ENCODE measurements around the gene EPS8L3. TPM values are rescaled to one million over a fixed set of nuclear protein-coding genes. Genes with fewer than 3 reads are reported as not detected.

Gene EPS8L3
- total and polyA plus RNA-seq, 8 donors = 0.21 to 0.99 (median 0.52) TPM; not detected in 2

DNA sequence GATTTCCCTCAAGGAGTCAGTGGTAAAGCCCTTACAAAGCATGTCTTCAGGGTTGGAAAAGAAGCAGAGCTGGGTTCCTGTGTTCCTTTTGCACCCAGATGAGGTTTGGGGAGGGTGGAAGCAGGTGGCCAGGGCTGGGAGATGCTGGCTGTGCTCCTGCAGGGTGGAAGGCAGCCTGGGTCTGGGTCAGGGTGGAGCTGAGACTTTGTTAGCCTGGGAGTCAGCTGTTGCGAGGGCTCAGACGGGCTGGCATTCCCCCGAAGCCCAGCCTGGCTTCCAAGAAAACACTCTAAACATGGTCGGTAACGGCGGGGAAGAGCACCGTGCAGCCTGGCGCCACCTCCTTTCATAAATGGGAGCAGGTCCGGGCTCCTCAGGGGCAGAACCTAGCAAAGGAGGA lies 43.7 kb upstream of the EPS8L3 start:
- intact Hi-C loops (cut with DNase I) = no loop called here
- H3K4me1 ChIP-seq = peaks cover 0 to 33% of the 10 kb centered on the region in 2 donors
- no peak overlapping the region for H3K4me3 ChIP-seq
- peak overlapping the region in 1 of 2 donors; percentile 45 for H3K27ac ChIP-seq
- no peaks in the 10 kb centered on the region for H3K27me3 ChIP-seq
- ATAC-seq = no peak
- DNase-seq = no peak
- H3K36me3 ChIP-seq = no peaks in the 10 kb centered on the region
- no peaks in the 10 kb centered on the region for H3K9me3 ChIP-seq
- TF ChIP-seq, protein P1, sequence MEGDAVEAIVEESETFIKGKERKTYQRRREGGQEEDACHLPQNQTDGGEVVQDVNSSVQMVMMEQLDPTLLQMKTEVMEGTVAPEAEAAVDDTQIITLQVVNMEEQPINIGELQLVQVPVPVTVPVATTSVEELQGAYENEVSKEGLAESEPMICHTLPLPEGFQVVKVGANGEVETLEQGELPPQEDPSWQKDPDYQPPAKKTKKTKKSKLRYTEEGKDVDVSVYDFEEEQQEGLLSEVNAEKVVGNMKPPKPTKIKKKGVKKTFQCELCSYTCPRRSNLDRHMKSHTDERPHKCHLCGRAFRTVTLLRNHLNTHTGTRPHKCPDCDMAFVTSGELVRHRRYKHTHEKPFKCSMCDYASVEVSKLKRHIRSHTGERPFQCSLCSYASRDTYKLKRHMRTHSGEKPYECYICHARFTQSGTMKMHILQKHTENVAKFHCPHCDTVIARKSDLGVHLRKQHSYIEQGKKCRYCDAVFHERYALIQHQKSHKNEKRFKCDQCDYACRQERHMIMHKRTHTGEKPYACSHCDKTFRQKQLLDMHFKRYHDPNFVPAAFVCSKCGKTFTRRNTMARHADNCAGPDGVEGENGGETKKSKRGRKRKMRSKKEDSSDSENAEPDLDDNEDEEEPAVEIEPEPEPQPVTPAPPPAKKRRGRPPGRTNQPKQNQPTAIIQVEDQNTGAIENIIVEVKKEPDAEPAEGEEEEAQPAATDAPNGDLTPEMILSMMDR (IDR thresholded peaks at IDR 0.05) = no peak

DNA sequence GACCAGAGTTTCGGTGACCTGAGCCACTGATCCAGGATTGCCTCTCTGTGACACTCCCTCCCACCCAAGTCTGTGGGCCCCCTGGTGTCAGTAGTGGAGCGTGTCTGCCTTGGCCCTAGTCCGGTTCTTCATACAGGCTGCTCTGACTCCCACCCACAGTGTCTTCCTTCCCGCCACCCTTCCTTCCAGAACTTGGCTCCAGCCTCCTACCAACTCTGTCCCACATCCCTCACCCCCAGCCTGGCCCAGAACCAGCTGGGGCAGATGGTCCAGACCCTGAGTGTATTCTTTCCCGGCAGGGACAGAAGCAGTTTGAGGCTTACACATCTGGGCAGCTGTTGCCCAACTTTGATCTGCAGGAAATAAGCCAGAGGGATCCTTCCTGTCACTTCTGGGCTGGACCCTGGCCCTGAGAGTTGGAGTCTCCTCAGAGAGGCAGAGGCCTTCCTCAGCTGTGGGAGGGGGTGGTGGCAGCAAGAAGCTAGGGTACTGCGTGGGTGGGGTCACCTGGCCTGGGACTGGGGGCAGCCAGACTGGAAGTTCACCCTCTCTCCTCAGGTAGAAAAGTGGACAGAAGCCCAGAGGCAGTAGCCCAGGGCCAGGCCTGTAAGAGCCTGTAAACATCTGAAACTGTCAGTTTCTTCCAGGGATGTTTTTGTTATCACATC lies 43.1 kb upstream of the EPS8L3 start:
- intact Hi-C loops (cut with DNase I) = no loop called here
- Histone ChIP-seq H3K4me1 (peaks cover 0 to 33% of the 10 kb centered on the region in 2 donors), H3K27ac (peak overlapping the region in 1 of 2 donors; percentile 45), H3K9me3 (no peaks in the 10 kb centered on the region), H3K36me3 (no peaks in the 10 kb centered on the region), H3K27me3 (no peaks in the 10 kb centered on the region), H3K4me3 (no peak overlapping the region)
- TF ChIP-seq, protein P1 (IDR thresholded peaks at IDR 0.05) = no peak
- DNase-seq = peak in 1 of 4 donors; percentile 30
- ATAC-seq = no peak

DNA sequence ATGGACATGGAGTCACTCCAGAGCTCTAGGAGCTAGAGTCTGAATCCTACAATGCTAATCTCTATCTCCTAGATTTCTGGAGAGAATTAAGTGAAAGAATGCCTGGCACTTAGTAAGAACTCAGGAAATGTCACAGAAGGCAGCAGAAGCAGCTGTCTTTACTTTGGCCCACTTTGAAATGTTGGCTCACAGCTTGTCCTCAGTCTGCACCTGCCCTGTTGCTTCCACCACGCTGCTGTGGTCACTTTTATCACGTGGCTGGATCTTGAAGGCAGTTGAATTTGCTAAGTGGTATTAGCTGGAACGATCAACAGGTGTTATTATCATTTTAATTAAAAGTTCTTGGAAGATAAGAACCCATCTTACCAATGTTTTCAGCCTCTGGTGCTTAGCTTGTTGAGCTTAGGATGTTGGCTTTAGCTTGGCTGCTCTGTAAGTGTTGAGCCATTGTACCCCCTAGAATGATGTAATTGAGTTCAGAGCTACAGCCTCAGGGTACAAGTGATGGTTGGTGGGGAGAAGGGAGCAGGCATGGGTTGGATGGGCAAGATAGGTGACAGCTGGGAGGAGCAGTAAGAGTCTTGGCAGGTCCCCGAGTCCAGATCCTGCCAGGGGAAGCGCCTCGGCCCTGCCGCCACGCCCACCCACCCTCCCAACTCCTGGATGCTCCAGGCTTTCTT lies 41.9 kb upstream of the EPS8L3 start:
- Histone ChIP-seq H3K36me3 (no peaks in the 10 kb centered on the region), H3K9me3 (no peaks in the 10 kb centered on the region), H3K4me3 (no peak overlapping the region), H3K27ac (no peak overlapping the region), H3K4me1 (peaks cover 0 to 33% of the 10 kb centered on the region in 2 donors), H3K27me3 (no peaks in the 10 kb centered on the region)
- DNase-seq (peak in 1 of 4 donors; percentile 41), ATAC-seq (no peak)
- TF ChIP-seq, protein P1 (IDR thresholded peaks at IDR 0.05) = no peak
- intact Hi-C loops (cut with DNase I) = no loop called here

DNA sequence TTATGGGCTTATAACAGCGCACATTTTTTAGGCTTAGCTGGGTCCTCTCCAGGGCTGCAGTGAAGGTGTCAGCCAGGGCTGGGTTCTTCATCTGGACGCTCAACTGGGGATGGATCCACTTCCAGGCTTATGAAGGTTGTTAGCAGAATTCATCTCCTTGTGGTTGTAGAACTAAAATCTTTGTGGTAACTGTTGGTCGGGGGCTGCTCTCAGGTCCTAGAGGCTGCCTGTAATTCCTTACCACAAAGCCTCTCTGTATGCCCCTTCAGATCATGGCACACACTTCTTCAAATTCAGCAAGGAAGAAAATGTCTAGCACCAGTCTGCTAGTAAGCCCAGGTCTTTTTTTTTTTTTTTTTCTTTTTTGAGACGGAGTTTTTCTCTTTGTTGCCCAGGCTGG lies 40.9 kb upstream of the EPS8L3 start:
- H3K4me1 ChIP-seq = peaks cover 0 to 33% of the 10 kb centered on the region in 2 donors
- no peaks in the 10 kb centered on the region for H3K36me3 ChIP-seq
- no peak overlapping the region for H3K27ac ChIP-seq
- intact Hi-C loops (cut with DNase I) = no loop called here
- DNase-seq (no peak), ATAC-seq (no peak)
- TF ChIP-seq, protein P1 (IDR thresholded peaks at IDR 0.05) = no peak
- no peak overlapping the region for H3K4me3 ChIP-seq
- no peaks in the 10 kb centered on the region for H3K9me3 ChIP-seq
- no peaks in the 10 kb centered on the region for H3K27me3 ChIP-seq

DNA sequence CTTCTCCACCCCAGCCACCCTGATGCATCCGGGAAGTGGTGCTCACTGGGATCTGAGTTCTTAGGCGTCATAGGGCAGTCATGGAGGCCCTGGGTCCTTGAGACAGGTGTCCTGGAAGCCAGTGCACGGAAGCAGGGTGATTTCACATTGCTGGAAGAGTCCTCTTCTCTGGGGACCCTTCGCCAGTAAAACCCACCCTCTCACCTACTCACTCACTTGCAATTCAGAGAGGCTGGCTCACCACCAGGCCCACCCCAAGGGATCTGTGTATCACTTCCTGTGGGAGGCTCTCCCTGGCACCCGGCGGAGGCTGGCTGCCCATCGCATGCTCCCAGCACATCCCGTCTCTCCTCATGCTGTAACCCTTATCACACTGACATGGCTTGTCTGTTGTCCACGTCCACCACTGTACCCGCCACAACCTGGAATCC lies 40.2 kb upstream of the EPS8L3 start:
- Histone ChIP-seq H3K36me3 (no peaks in the 10 kb centered on the region), H3K9me3 (no peaks in the 10 kb centered on the region), H3K27me3 (no peaks in the 10 kb centered on the region), H3K4me3 (no peak overlapping the region), H3K27ac (peak overlapping the region in 1 of 2 donors; percentile 35), H3K4me1 (peaks cover 0 to 33% of the 10 kb centered on the region in 2 donors)
- ATAC-seq (no peak), DNase-seq (no peak)
- TF ChIP-seq, protein P1 (IDR thresholded peaks at IDR 0.05) = no peak
- intact Hi-C loops (cut with DNase I) = no loop called here
